HepG2 (cell line): ENCODE results near the gene KANSL1L. TPM values are rescaled to one million over a fixed set of nuclear protein-coding genes. Genes with fewer than 3 reads are reported as not detected.
A peak's percentile ranks its signal among the peaks of the same experiment; 100 is the strongest.

Experiments used
- CHCHD3 ChIP-seq: sonication (generic); formaldehyde crosslinking; IDR thresholded peaks from 2 replicates; pipeline ENCODE4 v1.8.0; 2022; ENCODE audit warnings: mild to moderate bottlenecking, missing genetic modification reagents, moderate library complexity
- HNF4G ChIP-seq, 2 experiments: sonication (generic) in 1 of 2; formaldehyde crosslinking in 1 of 2; IDR thresholded peaks; 2 replicates each; pipeline versions ENCODE4 v1.4.0 to v1.6.1; 2011 to 2020; ENCODE audit warnings: borderline replicate concordance in 2 of 2, low read depth in 2 of 2, mild to moderate bottlenecking in 2 of 2, low read length in 1 of 2, missing genetic modification reagents in 1 of 2, moderate library complexity in 1 of 2
- IRF2 ChIP-seq: IDR thresholded peaks from 2 replicates; pipeline ENCODE4 v1.6.1; 2018; ENCODE audit warnings: missing genetic modification reagents, missing compliant biosample characterization
- ISL2 ChIP-seq: sonication (generic); formaldehyde crosslinking; IDR thresholded peaks from 2 replicates; pipeline ENCODE4 v1.5.0; 2020; ENCODE audit warnings: missing genetic modification reagents
- NR2F1 ChIP-seq, 2 experiments: fragments of 450-650 bp in 1 of 2; formaldehyde crosslinking in 1 of 2; IDR thresholded peaks; 2 replicates each; pipeline versions ENCODE4 v1.5.0 to v1.6.1; 2016 to 2020; ENCODE audit warnings: mild to moderate bottlenecking in 1 of 2, missing compliant biosample characterization in 1 of 2, missing genetic modification reagents in 1 of 2, moderate library complexity in 1 of 2
- ZFP90 ChIP-seq: sonication (generic); formaldehyde crosslinking; IDR thresholded peaks from 2 replicates; pipeline ENCODE4 v1.8.0; 2022; ENCODE audit warnings: missing genetic modification reagents, mild to moderate bottlenecking, inconsistent platforms, borderline replicate concordance
- ZFYVE20 ChIP-seq: sonication (generic); formaldehyde crosslinking; IDR thresholded peaks from 2 replicates; pipeline ENCODE4 v1.8.0; 2023; ENCODE audit warnings: low read depth, mild to moderate bottlenecking, moderate library complexity, missing genetic modification reagents, borderline replicate concordance
- ZNF782 ChIP-seq: sonication (generic); formaldehyde crosslinking; IDR thresholded peaks from 2 replicates; pipeline ENCODE4 v1.4.0; 2020; ENCODE audit warnings: missing genetic modification reagents, mild to moderate bottlenecking, borderline replicate concordance
- ZSCAN9 ChIP-seq: IDR thresholded peaks from 2 replicates; pipeline ENCODE4 v1.6.1; 2016; ENCODE audit warnings: borderline replicate concordance
- polyA plus RNA-seq, 8 experiments: library from polyadenylated mRNA; depleted of rRNA in 3 of 8; stranded (reverse) in 7 of 8; unstranded in 1 of 8; fragments of >200 nt; fragmentation: Illumina TruSeq in 4 of 8; extraction: Trizol in 4 of 8; gene quantifications; 2 replicates each; pipeline versions ENCODE4 v1.2.1 to v1.2.3, GENCODE V29; 2011 to 2016; ENCODE audit warnings: low read depth in 4 of 8, missing spikeins in 1 of 8, mixed read lengths in 1 of 8; ENCODE audit not compliant: insufficient read depth in 1 of 8
- total RNA-seq, 5 experiments: library from RNA; depleted of rRNA; stranded (reverse); fragments of >200 nt; fragmentation: Illumina TruSeq; extraction: Trizol; gene quantifications; 2 replicates each; pipeline ENCODE4 v1.2.3, GENCODE V29; 2016; ENCODE audit warnings: low read depth in 1 of 5
- TF ChIP-seq, protein P1 (sequence below): sonication (generic); formaldehyde crosslinking; IDR thresholded peaks from 2 replicates; pipeline ENCODE4 v1.5.1; 2020; ENCODE audit warnings: missing genetic modification reagents, mild to moderate bottlenecking, borderline replicate concordance
- TF ChIP-seq, protein P2 (sequence below): sonication (generic); formaldehyde crosslinking; IDR thresholded peaks from 2 replicates; pipeline ENCODE4 v1.4.0; 2020; ENCODE audit warnings: missing genetic modification reagents
- TF ChIP-seq, protein P3 (sequence below): sonication (generic); formaldehyde crosslinking; IDR thresholded peaks from 2 replicates; pipeline ENCODE4 v1.4.0; 2020; ENCODE audit warnings: missing genetic modification reagents
- TF ChIP-seq, protein P4 (sequence below): sonication (generic); formaldehyde crosslinking; IDR thresholded peaks from 2 replicates; pipeline ENCODE4 v1.9.0; 2021; ENCODE audit warnings: missing genetic modification reagents, borderline replicate concordance
- TF ChIP-seq, protein P5 (sequence below): sonication (generic); formaldehyde crosslinking; conservative IDR thresholded peaks from 2 replicates; pipeline ENCODE4 v1.4.0; 2020; ENCODE audit warnings: mild to moderate bottlenecking, missing genetic modification reagents, moderate library complexity

Gene KANSL1L
- total and polyA plus RNA-seq, 2 of the 13 experiments (the other 11 are each of a cell fraction or from before 2014, with no cell fraction given) = 5.4 to 10.3 TPM

DNA sequence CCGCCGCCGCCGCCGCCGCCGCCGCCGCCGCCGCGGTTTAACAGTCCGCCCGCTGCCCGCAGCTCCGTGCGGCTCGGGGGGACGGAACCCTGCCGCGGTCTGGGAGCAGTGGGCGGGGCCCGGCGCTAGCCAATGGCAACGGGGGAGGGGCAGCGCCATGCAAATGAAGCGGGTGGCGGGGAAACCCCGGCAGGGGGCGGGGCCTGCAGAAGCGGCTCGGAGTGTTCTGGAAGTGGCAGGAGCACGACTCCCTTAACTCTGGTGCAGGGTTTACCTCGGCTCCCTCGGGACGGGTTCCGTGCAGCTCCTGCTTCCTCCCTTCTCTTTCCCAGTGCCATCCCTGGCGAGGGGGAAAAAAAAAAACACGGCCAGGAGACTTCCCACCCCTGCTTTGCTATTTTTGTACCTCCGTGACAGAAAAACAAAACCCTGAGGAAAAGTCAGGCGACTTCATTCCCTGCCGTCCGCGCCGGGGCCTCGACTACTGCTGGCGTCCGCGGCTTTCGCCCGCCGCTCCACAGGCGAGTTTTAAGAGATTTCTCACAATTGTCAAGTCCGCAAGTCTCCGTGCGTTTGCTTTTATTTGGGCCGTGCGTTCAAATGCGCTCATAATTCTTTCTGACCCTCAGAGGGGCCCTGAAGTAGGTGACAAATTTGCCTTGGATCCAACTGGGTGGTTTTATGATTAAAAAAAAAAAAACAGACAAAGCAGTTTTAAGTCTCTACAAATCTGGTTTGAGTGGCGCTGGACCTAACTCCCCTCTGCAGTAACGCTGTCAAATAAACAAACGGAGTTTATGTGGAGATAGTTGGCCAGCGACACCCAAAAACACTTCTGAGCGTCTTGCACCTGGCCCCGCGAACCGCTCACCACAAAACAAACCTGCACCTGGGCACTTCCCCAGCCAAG is at the start of gene KANSL1L (continued):
- TF ChIP-seq, protein P1, sequence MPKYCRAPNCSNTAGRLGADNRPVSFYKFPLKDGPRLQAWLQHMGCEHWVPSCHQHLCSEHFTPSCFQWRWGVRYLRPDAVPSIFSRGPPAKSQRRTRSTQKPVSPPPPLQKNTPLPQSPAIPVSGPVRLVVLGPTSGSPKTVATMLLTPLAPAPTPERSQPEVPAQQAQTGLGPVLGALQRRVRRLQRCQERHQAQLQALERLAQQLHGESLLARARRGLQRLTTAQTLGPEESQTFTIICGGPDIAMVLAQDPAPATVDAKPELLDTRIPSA (CRISPR knock-in tag) = peak; percentile 49; the same call in 1 of the 2 replicates
- TF ChIP-seq, protein P2, sequence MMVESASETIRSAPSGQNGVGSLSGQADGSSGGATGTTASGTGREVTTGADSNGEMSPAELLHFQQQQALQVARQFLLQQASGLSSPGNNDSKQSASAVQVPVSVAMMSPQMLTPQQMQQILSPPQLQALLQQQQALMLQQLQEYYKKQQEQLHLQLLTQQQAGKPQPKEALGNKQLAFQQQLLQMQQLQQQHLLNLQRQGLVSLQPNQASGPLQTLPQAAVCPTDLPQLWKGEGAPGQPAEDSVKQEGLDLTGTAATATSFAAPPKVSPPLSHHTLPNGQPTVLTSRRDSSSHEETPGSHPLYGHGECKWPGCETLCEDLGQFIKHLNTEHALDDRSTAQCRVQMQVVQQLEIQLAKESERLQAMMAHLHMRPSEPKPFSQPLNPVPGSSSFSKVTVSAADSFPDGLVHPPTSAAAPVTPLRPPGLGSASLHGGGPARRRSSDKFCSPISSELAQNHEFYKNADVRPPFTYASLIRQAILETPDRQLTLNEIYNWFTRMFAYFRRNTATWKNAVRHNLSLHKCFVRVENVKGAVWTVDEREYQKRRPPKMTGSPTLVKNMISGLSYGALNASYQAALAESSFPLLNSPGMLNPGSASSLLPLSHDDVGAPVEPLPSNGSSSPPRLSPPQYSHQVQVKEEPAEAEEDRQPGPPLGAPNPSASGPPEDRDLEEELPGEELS (CRISPR knock-in tag) = peak; percentile 48; the same call in 1 of the 2 replicates
- TF ChIP-seq ZFP90 (CRISPR knock-in tag) = peak; percentile 67; the same call in 1 of the 2 replicates
- TF ChIP-seq ZNF782 = peak; percentile 54; the same call in 1 of the 2 replicates
- peak; percentile 72 for TF ChIP-seq ZSCAN9 (CRISPR knock-in tag)
- TF ChIP-seq HNF4G (IDR thresholded peaks at IDR 0.05; ENCODE audit: borderline replicate concordance, low read depth, low read length) = no peak
- no peak for TF ChIP-seq HNF4G (CRISPR knock-in tag; IDR thresholded peaks at IDR 0.05; ENCODE audit: borderline replicate concordance, low read depth)
- peak; percentile 36; the same call in 1 of the 2 replicates for TF ChIP-seq CHCHD3
- TF ChIP-seq, protein P3, sequence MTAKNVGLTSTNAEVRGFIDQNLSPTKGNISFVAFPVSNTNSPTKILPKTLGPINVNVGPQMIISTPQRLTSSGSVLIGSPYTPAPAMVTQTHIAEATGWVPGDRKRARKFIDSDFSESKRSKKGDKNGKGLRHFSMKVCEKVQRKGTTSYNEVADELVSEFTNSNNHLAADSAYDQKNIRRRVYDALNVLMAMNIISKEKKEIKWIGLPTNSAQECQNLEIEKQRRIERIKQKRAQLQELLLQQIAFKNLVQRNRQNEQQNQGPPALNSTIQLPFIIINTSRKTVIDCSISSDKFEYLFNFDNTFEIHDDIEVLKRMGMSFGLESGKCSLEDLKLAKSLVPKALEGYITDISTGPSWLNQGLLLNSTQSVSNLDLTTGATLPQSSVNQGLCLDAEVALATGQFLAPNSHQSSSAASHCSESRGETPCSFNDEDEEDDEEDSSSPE (CRISPR knock-in tag) = peak; percentile 90
- no peak for TF ChIP-seq NR2F1 (CRISPR knock-in tag; IDR thresholded peaks at IDR 0.05)
- TF ChIP-seq ISL2 = peak; percentile 34; the same call in 1 of the 2 replicates
- TF ChIP-seq IRF2 (CRISPR knock-in tag) = 0 out of 2 replicates have a peak, but pooled peaks have one; percentile 29
- TF ChIP-seq, protein P4, sequence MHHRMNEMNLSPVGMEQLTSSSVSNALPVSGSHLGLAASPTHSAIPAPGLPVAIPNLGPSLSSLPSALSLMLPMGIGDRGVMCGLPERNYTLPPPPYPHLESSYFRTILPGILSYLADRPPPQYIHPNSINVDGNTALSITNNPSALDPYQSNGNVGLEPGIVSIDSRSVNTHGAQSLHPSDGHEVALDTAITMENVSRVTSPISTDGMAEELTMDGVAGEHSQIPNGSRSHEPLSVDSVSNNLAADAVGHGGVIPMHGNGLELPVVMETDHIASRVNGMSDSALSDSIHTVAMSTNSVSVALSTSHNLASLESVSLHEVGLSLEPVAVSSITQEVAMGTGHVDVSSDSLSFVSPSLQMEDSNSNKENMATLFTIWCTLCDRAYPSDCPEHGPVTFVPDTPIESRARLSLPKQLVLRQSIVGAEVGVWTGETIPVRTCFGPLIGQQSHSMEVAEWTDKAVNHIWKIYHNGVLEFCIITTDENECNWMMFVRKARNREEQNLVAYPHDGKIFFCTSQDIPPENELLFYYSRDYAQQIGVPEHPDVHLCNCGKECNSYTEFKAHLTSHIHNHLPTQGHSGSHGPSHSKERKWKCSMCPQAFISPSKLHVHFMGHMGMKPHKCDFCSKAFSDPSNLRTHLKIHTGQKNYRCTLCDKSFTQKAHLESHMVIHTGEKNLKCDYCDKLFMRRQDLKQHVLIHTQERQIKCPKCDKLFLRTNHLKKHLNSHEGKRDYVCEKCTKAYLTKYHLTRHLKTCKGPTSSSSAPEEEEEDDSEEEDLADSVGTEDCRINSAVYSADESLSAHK = no peak
- TF ChIP-seq, protein P5, sequence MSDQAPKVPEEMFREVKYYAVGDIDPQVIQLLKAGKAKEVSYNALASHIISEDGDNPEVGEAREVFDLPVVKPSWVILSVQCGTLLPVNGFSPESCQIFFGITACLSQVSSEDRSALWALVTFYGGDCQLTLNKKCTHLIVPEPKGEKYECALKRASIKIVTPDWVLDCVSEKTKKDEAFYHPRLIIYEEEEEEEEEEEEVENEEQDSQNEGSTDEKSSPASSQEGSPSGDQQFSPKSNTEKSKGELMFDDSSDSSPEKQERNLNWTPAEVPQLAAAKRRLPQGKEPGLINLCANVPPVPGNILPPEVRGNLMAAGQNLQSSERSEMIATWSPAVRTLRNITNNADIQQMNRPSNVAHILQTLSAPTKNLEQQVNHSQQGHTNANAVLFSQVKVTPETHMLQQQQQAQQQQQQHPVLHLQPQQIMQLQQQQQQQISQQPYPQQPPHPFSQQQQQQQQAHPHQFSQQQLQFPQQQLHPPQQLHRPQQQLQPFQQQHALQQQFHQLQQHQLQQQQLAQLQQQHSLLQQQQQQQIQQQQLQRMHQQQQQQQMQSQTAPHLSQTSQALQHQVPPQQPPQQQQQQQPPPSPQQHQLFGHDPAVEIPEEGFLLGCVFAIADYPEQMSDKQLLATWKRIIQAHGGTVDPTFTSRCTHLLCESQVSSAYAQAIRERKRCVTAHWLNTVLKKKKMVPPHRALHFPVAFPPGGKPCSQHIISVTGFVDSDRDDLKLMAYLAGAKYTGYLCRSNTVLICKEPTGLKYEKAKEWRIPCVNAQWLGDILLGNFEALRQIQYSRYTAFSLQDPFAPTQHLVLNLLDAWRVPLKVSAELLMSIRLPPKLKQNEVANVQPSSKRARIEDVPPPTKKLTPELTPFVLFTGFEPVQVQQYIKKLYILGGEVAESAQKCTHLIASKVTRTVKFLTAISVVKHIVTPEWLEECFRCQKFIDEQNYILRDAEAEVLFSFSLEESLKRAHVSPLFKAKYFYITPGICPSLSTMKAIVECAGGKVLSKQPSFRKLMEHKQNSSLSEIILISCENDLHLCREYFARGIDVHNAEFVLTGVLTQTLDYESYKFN = no peak
- TF ChIP-seq ZFYVE20 (CRISPR knock-in tag) = no peak
